Neural cell (in vitro differentiated cells): ENCODE measurements around the gene MED26. TPM values are rescaled to one million over a fixed set of nuclear protein-coding genes. Genes with fewer than 3 reads are reported as not detected.

ENCODE experiments used
- H2AFZ ChIP-seq: fragments of 200-600, 300-800 bp; sonication (generic), shearing (Covaris generic); 2 replicates; pipeline ENCODE4 v1.6.0; 2014; ENCODE audit warnings: low read depth, mild to moderate bottlenecking, antibody characterized with exemption, low read length, moderate library complexity
- H3F3A ChIP-seq: fragments of 200-600 bp; shearing (Covaris generic); 2 replicates; pipeline ENCODE4 v1.6.1; 2016; ENCODE audit warnings: mild to moderate bottlenecking, moderate library complexity, mixed read lengths, antibody characterized with exemption, low read length; ENCODE audit not compliant: insufficient read depth, poor library complexity, severe bottlenecking
- H3K27ac ChIP-seq: fragments of 200-600, 300-800 bp; sonication (generic), shearing (Covaris generic); 2 replicates; pipeline ENCODE4 v1.5.1; 2014; ENCODE audit warnings: mild to moderate bottlenecking, low read length, moderate library complexity
- H3K27me3 ChIP-seq: fragments of 300-800, 200-600 bp; sonication (generic), shearing (Covaris generic); 2 replicates; pipeline ENCODE4 v1.6.0; 2014; ENCODE audit warnings: mild to moderate bottlenecking, low read depth, low read length, moderate library complexity; ENCODE audit not compliant: insufficient read depth
- H3K36me3 ChIP-seq: fragments of 300-800, 200-600 bp; sonication (generic), shearing (Covaris generic); 2 replicates; pipeline ENCODE4 v1.5.1; 2014; ENCODE audit warnings: mild to moderate bottlenecking, antibody characterized with exemption, low read length, moderate library complexity; ENCODE audit not compliant: insufficient read depth
- H3K4me2 ChIP-seq: fragments of 300-800, 200-600 bp; sonication (generic), shearing (Covaris generic); 2 replicates; pipeline ENCODE4 v1.6.0; 2014; ENCODE audit warnings: mild to moderate bottlenecking, low read length
- H3K4me3 ChIP-seq: fragments of 300-800, 200-600 bp; sonication (generic), shearing (Covaris generic); 2 replicates; pipeline ENCODE4 v1.5.1; 2014; ENCODE audit warnings: mild to moderate bottlenecking, low read length, moderate library complexity
- H3K79me2 ChIP-seq: fragments of 200-600 bp; shearing (Covaris generic); replicated peaks from 2 replicates; pipeline ENCODE4 v1.6.0; 2014; ENCODE audit warnings: mild to moderate bottlenecking, low read length, moderate library complexity; ENCODE audit not compliant: insufficient read depth
- H3K9ac ChIP-seq: fragments of 300-800, 200-600 bp; sonication (generic), shearing (Covaris generic); 2 replicates; pipeline ENCODE4 v1.6.1; 2016; ENCODE audit warnings: mild to moderate bottlenecking, low read length, mixed read lengths
- H3K9me2 ChIP-seq: fragments of 200-600 bp; shearing (Covaris generic); 2 replicates; pipeline ENCODE4 v1.6.1; 2016; ENCODE audit warnings: mild to moderate bottlenecking, low read length, mixed read lengths; ENCODE audit not compliant: insufficient read depth
- H3K9me3 ChIP-seq: fragments of 200-600, 300-800 bp; sonication (generic), shearing (Covaris generic); 2 replicates; pipeline ENCODE4 v1.6.1; 2016; ENCODE audit warnings: mild to moderate bottlenecking, mixed run types, low read length, moderate library complexity, mixed read lengths
- H4K20me1 ChIP-seq: fragments of 200-600 bp; shearing (Covaris generic); 2 replicates; pipeline ENCODE4 v1.6.1; 2016; ENCODE audit warnings: mild to moderate bottlenecking, mixed run types; ENCODE audit not compliant: insufficient read depth
- EP300 ChIP-seq: fragments of 450-650 bp; conservative IDR thresholded peaks from 2 replicates; pipeline ENCODE4 v1.6.1; 2014; ENCODE audit warnings: antibody characterized with exemption, mild to moderate bottlenecking, moderate library complexity; ENCODE audit not compliant: poor library complexity, severe bottlenecking
- EZH2 ChIP-seq: fragments of 200-600, 300-800 bp; shearing (Covaris generic), sonication (generic); IDR thresholded peaks from 2 replicates; pipeline ENCODE4 v1.6.1; 2014; ENCODE audit warnings: antibody characterized with exemption, low read length, borderline replicate concordance, mild to moderate bottlenecking; ENCODE audit not compliant: insufficient read depth, poor library complexity, severe bottlenecking
- MXI1 ChIP-seq: fragments of 450-650 bp; conservative IDR thresholded peaks from 2 replicates; pipeline ENCODE4 v1.6.1; 2014; ENCODE audit warnings: antibody characterized with exemption, mild to moderate bottlenecking; ENCODE audit not compliant: poor library complexity, severe bottlenecking
- POLR2AphosphoS5 ChIP-seq: IDR thresholded peaks from 2 replicates; pipeline ENCODE4 v1.6.1; 2012
- RAD21 ChIP-seq: fragments of 450-650 bp; conservative IDR thresholded peaks from 2 replicates; pipeline ENCODE4 v1.6.1; 2014; ENCODE audit warnings: antibody characterized with exemption, mild to moderate bottlenecking, moderate library complexity
- SMC3 ChIP-seq: fragments of 450-650 bp; conservative IDR thresholded peaks from 2 replicates; pipeline ENCODE4 v1.6.1; 2014; ENCODE audit warnings: antibody characterized with exemption, mild to moderate bottlenecking, moderate library complexity; ENCODE audit not compliant: poor library complexity
- TAF1 ChIP-seq: IDR thresholded peaks from 2 replicates; pipeline ENCODE4 v1.6.1; 2012; ENCODE audit warnings: low read depth
- polyA plus RNA-seq: library from polyadenylated mRNA; depleted of rRNA; stranded (reverse); fragments of >200 nt; gene quantifications from 2 replicates; pipeline ENCODE4 v1.2.3, GENCODE V29; 2014
- TF ChIP-seq, protein P1 (sequence below): fragments of 450-650 bp; IDR thresholded peaks from 2 replicates; pipeline ENCODE4 v1.5.1; 2014; ENCODE audit warnings: antibody characterized with exemption, mild to moderate bottlenecking, moderate library complexity; ENCODE audit not compliant: poor library complexity, severe bottlenecking
- TF ChIP-seq, protein P2 (sequence below): IDR thresholded peaks from 2 replicates; pipeline ENCODE4 v1.6.1; 2012; ENCODE audit warnings: borderline replicate concordance

The MED26 gene
- polyA plus RNA-seq, 1 donor from 2014 or later = 4.2 TPM

DNA sequence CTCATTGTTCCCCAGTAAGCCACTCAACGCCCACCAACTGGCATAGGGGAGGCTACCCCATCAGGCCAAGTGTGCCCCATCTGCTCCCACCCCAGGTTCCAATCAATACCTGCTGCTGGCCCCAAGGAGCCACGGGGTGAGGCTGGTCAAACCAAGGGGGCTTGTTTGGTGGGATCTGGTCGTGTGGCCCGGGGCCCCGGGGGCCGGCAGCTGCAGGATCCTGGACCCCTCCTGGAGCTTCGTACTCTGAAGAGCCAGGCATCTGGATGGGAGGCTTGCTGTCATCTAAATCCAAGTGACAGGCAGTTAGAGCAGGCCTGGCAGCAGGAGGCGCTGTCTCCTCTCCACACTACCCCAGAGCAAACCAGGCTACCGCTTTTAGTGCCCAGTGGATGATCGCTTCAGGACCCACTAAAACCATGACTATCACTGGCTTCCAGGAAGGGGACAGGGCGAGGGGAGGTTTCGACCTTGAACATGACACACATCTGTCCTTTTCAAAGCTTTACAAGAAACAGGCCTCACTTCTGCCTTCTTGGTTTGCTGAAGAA, 100.0 kb downstream of the MED26 start:
- H3K9me2 ChIP-seq = no peaks in the 10 kb centered on the region
- no peaks in the 10 kb centered on the region for H3K79me2 ChIP-seq
- H3K36me3 ChIP-seq = no peaks in the 10 kb centered on the region
- no peak overlapping the region for H2AFZ ChIP-seq
- no peaks in the 10 kb centered on the region for H3F3A ChIP-seq
- H4K20me1 ChIP-seq = no peaks in the 10 kb centered on the region
- TF ChIP-seq, protein P1, sequence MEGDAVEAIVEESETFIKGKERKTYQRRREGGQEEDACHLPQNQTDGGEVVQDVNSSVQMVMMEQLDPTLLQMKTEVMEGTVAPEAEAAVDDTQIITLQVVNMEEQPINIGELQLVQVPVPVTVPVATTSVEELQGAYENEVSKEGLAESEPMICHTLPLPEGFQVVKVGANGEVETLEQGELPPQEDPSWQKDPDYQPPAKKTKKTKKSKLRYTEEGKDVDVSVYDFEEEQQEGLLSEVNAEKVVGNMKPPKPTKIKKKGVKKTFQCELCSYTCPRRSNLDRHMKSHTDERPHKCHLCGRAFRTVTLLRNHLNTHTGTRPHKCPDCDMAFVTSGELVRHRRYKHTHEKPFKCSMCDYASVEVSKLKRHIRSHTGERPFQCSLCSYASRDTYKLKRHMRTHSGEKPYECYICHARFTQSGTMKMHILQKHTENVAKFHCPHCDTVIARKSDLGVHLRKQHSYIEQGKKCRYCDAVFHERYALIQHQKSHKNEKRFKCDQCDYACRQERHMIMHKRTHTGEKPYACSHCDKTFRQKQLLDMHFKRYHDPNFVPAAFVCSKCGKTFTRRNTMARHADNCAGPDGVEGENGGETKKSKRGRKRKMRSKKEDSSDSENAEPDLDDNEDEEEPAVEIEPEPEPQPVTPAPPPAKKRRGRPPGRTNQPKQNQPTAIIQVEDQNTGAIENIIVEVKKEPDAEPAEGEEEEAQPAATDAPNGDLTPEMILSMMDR = peak; percentile 34
- no peak for TF ChIP-seq TAF1
- H3K9ac ChIP-seq = no peak overlapping the region
- H3K9me3 ChIP-seq = no peaks in the 10 kb centered on the region
- no peak overlapping the region for H3K27ac ChIP-seq
- H3K4me2 ChIP-seq = no peak overlapping the region
- H3K4me3 ChIP-seq = no peak overlapping the region
- H3K27me3 ChIP-seq = no peaks in the 10 kb centered on the region

DNA sequence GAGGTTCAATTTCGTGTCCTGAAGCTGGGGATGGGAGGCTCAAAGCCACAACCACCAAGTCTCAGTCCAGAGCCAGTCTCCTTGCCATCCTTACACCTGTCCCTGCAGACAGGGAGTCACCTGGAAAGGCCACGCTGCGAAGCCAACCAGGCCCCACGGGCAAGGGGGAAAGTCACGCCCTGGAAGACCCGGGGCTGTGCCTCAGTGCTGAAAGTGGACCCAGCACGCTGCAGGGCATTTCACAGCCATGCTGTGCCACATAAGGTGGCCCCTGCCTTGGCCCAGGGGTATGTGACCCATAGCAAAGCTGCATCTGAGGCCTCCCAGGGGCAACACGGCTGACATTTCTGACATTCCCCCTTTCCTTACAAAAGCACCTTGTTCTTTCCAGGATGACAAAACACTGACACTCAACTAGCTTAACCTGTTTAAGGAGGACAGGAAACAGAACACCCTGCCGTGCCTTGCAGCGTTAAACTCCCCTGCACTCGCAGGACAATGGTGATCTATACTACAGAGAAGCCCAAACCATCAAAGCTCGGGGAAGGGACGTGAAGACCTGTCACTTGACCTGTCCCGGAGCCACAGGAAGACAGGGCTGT, 100.6 kb downstream of the MED26 start:
- H2AFZ ChIP-seq = no peak overlapping the region
- no peak overlapping the region for H3K27ac ChIP-seq
- no peak overlapping the region for H3K4me3 ChIP-seq
- H3K79me2 ChIP-seq = no peaks in the 10 kb centered on the region
- no peaks in the 10 kb centered on the region for H3F3A ChIP-seq
- H3K36me3 ChIP-seq = no peaks in the 10 kb centered on the region
- no peak for TF ChIP-seq TAF1
- TF ChIP-seq POLR2AphosphoS5 = no peak
- TF ChIP-seq, protein P2, sequence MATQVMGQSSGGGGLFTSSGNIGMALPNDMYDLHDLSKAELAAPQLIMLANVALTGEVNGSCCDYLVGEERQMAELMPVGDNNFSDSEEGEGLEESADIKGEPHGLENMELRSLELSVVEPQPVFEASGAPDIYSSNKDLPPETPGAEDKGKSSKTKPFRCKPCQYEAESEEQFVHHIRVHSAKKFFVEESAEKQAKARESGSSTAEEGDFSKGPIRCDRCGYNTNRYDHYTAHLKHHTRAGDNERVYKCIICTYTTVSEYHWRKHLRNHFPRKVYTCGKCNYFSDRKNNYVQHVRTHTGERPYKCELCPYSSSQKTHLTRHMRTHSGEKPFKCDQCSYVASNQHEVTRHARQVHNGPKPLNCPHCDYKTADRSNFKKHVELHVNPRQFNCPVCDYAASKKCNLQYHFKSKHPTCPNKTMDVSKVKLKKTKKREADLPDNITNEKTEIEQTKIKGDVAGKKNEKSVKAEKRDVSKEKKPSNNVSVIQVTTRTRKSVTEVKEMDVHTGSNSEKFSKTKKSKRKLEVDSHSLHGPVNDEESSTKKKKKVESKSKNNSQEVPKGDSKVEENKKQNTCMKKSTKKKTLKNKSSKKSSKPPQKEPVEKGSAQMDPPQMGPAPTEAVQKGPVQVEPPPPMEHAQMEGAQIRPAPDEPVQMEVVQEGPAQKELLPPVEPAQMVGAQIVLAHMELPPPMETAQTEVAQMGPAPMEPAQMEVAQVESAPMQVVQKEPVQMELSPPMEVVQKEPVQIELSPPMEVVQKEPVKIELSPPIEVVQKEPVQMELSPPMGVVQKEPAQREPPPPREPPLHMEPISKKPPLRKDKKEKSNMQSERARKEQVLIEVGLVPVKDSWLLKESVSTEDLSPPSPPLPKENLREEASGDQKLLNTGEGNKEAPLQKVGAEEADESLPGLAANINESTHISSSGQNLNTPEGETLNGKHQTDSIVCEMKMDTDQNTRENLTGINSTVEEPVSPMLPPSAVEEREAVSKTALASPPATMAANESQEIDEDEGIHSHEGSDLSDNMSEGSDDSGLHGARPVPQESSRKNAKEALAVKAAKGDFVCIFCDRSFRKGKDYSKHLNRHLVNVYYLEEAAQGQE = no peak
- TF ChIP-seq RAD21 = no peak
- no peak for TF ChIP-seq MXI1
- no peak for TF ChIP-seq SMC3
- TF ChIP-seq, protein P1 = no peak
- TF ChIP-seq EP300 = no peak
- no peak for TF ChIP-seq EZH2
- no peaks in the 10 kb centered on the region for H3K9me2 ChIP-seq
- H3K9ac ChIP-seq = no peak overlapping the region
- H3K9me3 ChIP-seq = no peaks in the 10 kb centered on the region
- no peaks in the 10 kb centered on the region for H4K20me1 ChIP-seq
- H3K27me3 ChIP-seq = no peaks in the 10 kb centered on the region
- no peak overlapping the region for H3K4me2 ChIP-seq
